GM19324 (cell line): Measurements from ENCODE around the gene MYBPC2.

Experiments
- ATAC-seq: cut with Tn5 transposase; IDR thresholded peaks from one replicate; pipeline ENCODE4 v1.9.1; 2021; ENCODE audit warnings: mild to moderate bottlenecking, moderate library complexity; ENCODE audit not compliant: unreplicated experiment, low FRiP score

The MYBPC2 gene

DNA sequence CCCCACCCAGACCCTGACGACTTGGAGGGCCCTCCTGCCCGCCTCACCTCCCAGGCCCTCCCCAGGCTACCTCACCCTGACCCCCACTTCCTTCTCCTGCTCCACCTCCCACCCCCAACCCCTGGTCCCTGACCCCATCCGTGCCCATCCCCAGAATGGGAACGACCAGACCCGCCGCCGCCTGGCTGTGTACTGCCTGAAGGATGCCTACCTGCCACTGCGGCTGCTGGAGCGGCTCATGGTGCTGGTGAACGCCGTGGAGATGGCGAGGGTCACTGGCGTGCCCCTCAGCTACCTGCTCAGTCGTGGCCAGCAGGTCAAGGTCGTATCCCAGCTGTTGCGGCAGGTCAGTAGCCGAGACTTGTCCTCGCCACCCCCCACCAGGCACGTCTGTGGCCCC lies 25.9 kb upstream of the MYBPC2 start:
- ATAC-seq = no peak

DNA sequence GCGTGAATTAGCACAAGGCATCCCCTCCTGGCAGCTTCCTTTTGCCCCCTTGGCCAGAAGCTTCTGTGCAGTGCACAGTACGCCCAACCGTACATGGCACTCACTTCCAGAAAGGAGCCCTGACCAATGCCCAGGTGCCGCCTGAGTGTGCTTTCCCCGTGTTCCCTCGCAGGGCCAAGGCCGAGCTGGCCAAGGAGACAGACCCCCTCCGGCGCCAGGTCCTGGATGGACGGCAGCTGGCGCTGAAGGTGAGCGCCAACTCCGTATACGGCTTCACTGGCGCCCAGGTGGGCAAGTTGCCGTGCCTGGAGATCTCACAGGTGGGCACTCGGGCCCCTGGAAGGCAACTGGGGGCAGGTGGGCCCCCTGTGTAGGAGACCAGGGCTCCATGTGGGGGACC lies 23.3 kb upstream of the MYBPC2 start:
- no peak for ATAC-seq

DNA sequence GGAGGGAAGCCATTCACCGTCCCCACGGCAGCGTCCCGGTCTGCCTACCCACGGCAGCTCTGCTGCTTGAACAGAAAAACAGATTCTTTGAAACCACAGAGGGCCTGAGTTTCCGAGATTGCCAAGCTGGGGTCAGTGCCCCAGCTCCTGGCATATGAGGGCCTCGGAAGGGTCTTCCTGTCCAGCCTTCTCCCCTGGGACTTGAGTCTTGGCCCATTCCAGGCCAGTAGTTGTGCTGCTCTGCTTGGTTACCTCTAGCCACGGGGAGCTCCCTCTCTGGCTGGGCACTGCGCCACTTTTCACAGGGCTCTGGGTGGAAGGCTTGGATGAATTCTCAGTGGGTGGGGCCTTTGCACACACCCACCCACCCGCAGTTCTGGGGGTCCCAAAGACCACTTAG lies 22.6 kb upstream of the MYBPC2 start:
- no peak for ATAC-seq

DNA sequence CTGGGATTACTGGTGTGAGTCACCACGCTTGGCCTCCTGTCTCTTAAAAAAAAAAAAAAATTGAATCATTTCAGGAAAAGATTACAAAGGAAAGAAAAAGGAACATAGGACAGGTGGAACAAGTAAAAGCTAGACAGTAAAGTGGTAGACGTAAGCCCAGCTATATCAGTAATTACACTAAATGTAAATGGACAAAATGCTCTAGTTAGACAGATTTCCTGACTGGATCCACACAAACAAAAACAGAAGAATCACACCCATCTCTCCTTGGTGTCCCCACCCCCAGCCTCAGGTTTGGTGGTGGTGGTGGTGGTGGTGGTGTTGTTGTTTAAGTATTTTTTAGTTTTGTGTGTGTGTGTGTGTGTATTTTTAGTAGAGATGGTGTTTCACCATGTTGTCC lies 20.3 kb upstream of the MYBPC2 start:
- no peak for ATAC-seq

DNA sequence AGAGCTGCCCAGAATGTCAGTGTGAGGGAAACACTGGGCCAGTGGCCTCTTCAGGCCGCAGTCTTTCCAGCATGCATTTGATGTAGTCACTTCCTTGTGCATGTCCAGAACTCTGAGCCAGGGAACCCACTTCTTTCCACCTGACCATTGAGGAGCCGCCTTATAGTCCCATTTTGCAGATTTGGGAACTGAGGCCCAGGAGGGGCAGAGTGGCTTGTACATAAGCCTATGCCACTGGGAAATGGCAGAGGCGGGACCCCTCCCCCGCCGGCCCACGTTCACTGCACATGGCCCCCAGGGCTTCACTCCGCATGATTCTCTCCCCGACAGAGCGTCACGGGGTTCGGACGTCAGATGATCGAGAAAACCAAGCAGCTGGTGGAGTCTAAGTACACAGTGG lies 19.6 kb upstream of the MYBPC2 start:
- ATAC-seq = no peak

DNA sequence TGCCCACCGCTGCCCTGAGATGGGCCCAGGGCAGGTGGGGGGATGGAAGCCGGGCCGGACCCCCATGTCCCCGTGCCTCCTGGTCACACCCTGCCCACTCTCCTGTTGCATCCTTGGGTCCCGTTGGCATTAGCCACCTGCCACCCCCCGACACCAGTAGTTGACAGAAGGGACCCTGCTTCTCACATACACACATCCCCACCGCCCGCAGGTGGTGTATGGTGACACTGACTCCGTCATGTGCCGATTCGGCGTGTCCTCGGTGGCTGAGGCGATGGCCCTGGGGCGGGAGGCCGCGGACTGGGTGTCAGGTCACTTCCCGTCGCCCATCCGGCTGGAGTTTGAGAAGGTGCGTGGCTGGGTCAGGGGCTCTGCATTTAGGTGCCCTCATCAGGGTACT lies 19.2 kb upstream of the MYBPC2 start:
- ATAC-seq = no peak

DNA sequence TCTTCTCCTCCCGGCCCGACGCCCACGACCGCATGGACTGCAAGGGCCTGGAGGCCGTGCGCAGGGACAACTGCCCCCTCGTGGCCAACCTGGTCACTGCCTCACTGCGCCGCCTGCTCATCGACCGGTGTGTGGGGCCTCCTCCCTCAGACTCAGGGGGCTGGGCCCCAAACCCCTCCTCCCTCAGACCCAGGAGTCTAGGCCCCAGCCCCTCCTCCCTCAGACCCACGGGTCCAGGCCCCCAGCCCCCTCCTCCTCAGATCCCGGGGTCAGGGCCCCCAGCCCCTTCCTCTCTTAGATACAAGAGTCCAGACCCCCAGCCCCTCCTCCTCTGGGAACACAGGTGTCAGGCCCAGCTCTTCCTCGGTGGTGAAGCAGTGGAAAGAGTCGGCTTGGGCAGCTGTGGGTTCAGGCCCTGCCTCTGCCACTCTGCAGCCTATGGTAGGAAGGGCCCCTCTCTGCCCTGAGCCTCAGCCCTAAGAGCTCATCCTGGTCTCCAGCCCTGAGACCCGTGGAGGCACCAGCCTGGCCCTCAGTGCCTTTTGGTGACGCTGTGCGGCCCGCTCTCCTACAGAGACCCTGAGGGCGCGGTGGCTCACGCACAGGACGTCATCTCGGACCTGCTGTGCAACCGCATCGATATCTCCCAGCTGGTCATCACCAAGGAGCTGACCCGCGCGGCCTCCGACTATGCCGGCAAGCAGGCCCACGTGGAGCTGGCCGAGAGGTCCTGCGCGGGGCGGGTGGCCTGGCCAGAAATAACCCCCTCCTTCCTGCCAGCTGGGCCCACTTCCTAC lies 17.6 kb upstream of the MYBPC2 start:
- ATAC-seq = peak; percentile 32

DNA sequence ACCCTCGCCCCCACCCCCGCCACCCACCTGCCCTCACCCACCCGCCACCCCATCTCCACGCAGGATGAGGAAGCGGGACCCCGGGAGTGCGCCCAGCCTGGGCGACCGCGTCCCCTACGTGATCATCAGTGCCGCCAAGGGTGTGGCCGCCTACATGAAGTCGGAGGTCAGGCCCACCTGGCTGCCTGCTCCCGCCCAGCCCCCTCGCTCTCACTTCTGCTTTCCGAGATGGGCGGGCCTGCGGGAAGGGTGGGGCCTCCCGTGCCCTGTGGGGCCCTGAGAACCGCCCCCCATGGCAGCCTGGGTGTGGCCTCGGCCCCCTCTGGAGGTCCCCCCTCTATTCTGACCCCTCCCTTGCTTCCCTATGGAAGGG lies 17.0 kb upstream of the MYBPC2 start:
- ATAC-seq = peak; percentile 52

DNA sequence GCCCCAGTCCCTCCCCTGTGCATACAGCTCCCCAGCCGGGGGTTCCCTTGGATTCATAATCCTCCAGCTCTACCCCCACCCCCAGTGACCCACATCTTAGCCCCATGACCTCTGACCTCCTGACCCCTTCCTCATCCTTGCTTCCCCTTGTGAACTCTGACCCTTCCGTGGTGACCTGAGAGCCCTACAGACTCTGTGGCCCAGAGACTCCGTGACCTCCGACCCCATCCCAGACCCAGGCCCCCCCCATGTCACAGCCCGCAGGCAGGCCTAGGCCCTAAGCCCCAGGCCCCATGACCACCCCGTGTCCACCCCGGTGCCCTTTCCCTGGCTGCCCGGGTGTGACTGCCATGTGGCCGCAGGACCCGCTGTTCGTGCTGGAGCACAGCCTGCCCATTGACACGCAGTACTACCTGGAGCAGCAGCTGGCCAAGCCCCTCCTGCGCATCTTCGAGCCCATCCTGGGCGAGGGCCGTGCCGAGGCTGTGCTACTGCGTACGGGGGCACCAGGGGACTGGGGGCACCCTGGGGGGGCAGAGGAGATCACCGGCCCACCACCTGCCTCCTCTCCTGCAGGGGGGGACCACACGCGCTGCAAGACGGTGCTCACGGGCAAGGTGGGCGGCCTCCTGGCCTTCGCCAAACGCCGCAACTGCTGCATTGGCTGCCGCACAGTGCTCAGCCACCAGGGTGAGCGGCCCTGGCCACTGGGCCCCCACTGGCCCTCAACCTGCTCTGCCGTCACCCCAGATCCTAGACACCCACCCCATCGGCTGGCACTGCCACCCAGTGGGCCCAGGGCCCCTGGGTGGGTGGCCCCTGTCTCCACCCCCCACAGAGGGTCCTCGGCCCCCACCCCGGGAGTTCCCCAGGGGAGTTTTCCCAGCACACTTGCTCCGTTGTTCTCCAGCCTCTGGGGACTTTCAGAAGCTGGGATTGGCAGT lies 16.4 kb upstream of the MYBPC2 start:
- no peak for ATAC-seq

DNA sequence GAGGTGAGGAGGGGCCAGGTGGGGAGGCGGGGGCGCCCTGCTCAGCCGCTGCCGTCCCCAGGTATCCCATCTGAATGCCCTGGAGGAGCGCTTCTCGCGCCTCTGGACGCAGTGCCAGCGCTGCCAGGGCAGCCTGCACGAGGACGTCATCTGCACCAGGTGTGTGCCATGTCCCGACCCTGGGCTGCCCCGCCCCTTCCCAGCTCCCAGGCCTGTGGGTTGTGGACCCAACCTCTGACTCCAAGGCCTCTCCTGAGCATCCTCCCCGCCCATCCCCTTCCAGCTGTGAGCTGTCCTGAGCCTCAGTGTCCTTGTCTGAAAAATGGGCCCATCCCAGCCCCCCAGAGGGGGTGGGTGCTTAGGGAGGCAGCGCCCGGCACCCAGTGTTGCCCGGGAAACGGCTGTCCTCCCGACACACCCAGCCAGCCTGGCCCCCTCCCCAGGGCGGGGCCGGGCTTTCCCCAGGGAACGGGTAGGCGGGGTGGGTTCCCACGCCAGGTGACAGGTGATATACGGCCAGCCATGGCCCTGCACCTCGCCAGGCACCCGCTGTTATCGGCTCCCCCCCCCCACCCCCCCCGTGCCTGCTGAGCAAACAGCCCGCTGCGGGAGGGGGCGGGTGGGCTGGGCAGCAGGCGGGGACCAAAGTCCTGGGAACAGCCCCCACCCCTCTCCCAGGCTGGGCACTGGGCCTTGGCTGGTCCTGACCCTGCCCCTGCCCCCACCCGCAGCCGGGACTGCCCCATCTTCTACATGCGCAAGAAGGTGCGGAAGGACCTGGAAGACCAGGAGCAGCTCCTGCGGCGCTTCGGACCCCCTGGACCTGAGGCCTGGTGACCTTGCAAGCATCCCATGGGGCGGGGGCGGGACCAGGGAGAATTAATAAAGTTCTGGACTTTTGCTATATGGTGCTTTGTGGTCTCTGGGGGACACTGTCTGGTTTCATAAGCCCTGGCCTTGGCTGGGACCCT lies 15.3 kb upstream of the MYBPC2 start:
- no peak for ATAC-seq

DNA sequence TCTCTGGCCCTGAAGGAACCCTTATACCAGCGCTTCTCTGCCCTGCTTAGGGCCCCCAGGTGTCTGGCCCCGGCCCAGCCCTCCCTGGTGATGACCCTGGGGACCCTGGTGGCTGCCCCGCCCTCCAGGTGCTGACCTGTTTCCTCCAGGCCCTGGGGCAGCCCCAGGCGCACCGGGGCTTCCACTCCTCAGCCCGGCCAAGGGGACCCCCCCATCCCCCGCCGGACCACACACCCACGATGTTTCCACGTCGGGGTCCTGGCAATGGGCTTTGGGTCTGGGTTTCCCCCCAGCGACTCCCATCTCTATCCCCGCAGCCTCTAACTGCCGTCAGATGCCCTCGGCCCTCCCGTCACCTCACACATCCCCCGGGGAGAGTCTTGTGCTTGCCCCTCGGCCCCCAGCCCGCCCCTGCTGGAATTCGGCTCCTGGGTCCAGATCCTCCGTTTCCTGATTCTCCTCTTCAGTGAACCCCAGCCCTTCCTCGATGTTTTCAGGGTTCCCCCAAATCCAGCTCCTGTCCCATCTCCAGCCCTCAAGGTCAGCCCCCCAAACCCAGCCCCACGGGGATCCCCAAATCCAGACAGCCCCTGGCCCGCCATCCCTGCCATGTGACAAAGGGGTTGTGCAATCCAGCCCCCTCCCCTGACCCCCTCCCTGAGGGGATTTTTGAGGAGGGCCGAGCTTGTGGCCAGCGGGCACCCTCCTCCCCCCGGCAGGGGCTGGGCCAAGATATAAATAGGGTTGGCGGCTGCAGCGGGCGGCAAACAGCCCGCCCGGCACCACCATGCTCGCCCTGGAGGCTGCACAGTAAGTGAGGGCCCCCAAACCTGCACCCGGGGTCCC lies 14.3 kb upstream of the MYBPC2 start, which contains the start of gene SPIB:
Gene SPIB, plus strand, starts transcription at position 763 of the 846 bp plus-strand sequence. Its CDS starts 25 bp downstream, at position 788.
- ATAC-seq = no peak

DNA sequence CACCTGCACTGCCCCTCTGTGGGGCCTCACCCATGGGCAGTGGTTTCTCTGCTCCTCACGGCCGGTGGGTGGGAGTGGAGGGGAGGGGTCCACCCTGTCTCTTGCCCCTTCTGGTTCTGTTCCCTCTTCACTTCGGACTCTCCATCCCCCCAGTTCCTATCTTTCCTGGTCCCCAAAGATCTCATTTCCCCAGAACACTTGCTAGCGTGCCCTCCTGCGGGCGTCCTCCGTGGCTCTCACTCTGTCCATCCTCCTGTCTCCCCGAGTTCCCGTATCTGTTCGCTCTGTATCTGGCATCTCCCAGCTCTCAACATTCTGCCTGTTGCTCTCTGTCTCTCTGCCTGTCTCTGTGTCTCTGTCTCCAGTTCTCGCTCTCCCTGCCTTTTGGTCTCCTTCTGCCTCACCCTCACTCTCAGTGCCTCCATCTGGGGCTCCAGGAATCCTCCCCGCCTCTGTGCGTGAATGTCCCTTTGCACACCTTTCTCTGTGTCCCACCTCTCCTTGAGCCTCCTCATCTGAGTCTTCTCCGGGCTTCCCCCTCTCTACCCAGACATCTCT lies 13.6 kb upstream of the MYBPC2 start:
- no peak for ATAC-seq

DNA sequence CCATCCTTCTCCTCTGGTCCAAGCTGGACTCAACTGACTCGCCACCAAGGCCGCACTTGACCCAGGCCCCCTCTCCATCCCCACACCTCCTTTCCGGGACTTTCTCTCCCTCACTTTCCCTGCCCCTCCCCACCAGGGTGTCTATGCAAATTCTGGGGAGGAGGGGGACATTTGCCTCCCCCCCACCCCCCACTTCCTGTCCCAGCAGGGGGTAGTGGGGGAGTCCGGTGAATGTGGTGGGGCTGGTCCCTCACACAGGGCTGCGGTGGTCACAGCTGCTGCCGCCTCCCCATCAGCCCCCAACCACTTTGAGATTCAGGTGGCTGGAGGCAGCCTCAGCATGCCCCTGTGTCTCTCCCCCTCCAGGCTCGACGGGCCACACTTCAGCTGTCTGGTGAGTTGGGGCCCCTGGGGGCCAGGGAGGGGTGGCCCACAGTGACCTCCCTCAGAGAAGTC lies 13.1 kb upstream of the MYBPC2 start:
- ATAC-seq = no peak

DNA sequence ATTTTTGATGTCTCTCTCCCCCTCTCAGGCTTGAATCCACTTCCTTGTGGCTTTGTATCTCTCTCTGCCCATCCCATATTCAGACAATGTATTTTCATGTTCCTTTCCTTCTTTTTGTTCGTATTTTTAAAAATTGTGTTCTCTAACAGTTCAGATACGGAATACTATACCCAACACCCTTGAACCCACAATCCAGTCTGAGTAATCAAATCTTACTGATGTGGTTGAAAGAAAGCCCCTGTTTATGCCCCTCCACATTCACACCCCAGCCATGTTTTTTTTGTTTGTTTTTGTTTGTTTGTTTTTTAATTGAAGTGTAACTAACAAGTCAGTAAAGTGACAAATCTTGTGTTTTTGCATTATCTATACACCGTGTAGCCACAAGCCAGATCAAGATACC lies 12.6 kb upstream of the MYBPC2 start:
- no peak for ATAC-seq

DNA sequence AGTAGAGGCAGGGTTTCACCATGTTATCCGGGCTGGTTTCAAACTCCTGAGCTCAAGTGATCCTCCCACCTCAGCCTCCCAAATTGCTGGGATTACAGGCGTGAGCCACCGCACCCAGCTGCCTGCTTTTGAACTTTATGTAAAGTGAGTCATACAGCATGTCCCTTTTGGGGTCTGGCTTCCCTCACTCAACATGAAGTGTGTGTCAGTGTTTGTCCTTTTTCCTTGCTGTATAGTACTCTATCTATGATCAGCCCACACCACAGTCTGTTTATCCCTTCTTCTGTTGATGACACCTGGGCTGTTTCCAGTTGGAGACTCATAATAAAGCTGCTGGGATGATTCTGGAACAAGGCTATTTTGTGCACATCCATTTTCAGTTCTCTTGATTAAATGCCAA lies 11.9 kb upstream of the MYBPC2 start:
- no peak for ATAC-seq

DNA sequence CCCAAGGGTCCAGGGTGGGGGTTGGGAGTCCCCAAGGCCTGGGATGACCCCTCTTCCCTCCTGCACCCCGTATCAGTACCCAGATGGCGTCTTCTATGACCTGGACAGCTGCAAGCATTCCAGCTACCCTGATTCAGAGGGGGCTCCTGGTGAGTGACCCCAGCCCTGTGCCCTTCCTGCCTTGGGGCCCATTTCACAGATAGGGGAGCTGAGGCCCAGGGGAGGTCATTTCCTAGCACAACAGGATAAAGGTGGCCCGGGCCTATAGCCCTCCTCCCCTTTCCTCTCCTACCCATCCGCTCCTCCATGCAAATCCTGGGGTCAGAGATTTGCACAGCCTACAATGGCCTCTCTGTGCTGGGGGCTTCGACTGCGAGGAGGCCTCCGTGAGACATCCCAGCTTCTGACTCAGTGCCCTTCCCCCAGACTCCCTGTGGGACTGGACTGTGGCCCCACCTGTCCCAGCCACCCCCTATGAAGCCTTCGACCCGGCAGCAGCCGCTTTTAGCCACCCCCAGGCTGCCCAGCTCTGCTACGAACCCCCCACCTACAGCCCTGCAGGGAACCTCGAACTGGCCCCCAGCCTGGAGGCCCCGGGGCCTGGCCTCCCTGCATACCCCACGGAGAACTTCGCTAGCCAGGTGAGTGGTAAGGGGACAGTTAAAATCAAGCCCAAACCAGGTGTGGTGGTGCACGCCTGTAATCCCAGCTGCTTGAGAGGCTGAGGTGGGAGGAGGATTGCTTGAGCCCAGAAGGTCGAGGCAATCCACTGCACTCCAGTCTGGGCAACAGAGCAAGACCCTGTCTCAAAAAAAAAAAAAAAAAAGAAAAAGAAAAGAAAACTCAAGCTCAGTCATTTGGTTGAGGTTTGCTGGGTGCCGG lies 10.1 kb upstream of the MYBPC2 start:
- ATAC-seq = no peak

DNA sequence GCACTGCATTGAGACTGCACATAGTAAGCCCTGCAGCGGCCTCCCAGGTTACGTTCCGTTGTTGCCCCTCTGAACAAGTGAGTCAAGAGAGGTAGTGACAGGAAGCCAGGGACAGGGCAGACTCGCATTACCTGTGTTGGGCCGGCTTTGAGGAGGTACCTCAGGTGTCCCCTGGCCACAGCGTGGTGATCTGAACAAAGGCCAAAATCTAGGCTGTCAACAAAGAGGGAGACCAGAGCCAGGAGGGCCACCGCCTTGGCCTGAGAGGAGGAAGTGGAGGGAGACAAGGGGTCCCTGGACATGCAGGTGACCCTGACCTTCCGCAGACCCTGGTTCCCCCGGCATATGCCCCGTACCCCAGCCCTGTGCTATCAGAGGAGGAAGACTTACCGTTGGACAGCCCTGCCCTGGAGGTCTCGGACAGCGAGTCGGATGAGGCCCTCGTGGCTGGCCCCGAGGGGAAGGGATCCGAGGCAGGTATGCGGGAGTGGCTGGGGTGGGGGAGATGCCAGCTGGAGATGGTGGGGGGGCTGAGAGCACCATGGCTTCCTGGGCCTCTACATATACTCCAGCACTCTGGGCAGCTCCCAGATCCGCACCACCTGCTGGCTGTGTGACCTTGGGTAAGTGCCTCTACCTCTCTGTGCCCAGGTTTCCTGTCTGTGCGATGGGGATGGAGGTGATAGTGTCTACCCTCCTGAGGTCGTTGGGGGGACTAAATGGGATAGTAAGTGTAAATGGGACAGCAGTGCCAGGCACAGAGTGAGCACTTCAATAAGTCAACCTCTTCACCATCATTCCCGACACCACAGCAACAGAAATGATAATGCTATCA lies 9.2 kb upstream of the MYBPC2 start:
- ATAC-seq = no peak
